Right lobe of liver (tissue), 4 donors: Measurements from ENCODE around the gene MYH7B.

ENCODE experiments used
- POLR2A ChIP-seq: fragments of 450-650 bp; IDR thresholded peaks from one replicate; pipeline ENCODE4 v1.6.1; 2017; ENCODE audit warnings: antibody characterized with exemption, mild to moderate bottlenecking
- TF ChIP-seq, protein P1 (sequence below), 4 donors: fragments of 200-600 bp in 3 of 4; fragments of 450-650 bp in 1 of 4; IDR thresholded peaks; one replicate each; pipeline versions ENCODE4 v1.5.1 to v1.8.0; 2016 to 2022; ENCODE audit warnings: antibody characterized with exemption in 4 of 4, mild to moderate bottlenecking in 2 of 4
- donor health status: DM: no; HTN: no; CAD: no.
- donor health status: DM: no; HTN: no; CAD: no.
- donor health status: DM: no; HTN: yes; CAD: no.

- no peak for TF ChIP-seq POLR2A
- TF ChIP-seq, protein P1, sequence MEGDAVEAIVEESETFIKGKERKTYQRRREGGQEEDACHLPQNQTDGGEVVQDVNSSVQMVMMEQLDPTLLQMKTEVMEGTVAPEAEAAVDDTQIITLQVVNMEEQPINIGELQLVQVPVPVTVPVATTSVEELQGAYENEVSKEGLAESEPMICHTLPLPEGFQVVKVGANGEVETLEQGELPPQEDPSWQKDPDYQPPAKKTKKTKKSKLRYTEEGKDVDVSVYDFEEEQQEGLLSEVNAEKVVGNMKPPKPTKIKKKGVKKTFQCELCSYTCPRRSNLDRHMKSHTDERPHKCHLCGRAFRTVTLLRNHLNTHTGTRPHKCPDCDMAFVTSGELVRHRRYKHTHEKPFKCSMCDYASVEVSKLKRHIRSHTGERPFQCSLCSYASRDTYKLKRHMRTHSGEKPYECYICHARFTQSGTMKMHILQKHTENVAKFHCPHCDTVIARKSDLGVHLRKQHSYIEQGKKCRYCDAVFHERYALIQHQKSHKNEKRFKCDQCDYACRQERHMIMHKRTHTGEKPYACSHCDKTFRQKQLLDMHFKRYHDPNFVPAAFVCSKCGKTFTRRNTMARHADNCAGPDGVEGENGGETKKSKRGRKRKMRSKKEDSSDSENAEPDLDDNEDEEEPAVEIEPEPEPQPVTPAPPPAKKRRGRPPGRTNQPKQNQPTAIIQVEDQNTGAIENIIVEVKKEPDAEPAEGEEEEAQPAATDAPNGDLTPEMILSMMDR (IDR thresholded peaks at IDR 0.05), result no peak
Measured at GRCh38 chr20:34920055-34920454, 35.6 kb upstream of the MYH7B start.
